GM21723 (cell line): Measurements from ENCODE around the gene MROH9.

Source experiments
- ATAC-seq: cut with Tn5 transposase; IDR thresholded peaks from one replicate; pipeline ENCODE4 v1.9.1; 2021; ENCODE audit warnings: mild to moderate bottlenecking, moderate library complexity; ENCODE audit not compliant: unreplicated experiment

Gene MROH9

DNA sequence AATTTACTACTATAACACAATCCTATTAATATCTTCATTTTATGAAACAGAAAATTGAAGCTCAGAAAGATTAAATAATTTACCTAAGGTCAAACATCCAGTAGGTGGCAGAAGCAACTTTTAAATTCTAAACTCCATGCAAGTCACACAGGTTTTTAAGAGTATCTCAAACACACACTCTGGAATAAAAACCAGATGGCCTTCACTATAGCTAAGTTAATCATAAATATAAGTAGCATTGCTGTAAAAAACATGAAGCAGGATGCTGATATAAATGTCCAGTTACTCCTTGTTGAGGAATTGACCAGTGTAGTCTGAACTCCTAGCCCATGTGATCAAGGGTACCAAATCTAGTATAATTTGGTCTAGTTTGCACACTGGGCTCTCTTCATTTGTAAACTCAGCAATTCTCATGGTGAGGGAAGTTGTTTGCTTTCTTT is 146.0 kb downstream of the MROH9 start:
- no peak for ATAC-seq

- ATAC-seq, result no peak
Measured at GRCh38 chr1:171081763-171082201, 146.4 kb downstream of the MROH9 start.

- no peak for ATAC-seq
Measured at GRCh38 chr1:171082606-171083005, 147.3 kb downstream of the MROH9 start.

GRCh38 chr1:171083222-171083621 is 147.9 kb downstream of the MROH9 start:
- ATAC-seq, result no peak

- ATAC-seq, result no peak
Measured at GRCh38 chr1:171084091-171084490, 148.8 kb downstream of the MROH9 start.

DNA sequence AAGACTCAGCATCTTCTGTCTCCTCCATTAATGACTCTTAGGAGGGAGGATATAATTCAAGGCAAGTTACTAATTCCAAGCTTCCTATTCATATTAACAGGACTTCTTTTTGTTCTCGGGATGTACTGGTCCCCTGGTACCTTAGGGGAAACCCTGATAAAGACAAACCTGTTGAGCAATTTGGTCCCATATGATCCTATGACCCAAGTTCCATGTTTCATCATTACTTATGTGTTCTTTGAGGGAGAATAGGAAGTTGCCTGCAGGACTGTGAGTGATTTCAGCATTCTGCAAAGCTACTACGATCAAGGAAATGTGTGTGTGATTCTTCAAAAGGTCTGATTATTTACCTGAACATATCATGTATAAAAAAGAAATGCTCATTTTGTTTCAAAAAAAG is 149.5 kb downstream of the MROH9 start:
- ATAC-seq, result no peak

DNA sequence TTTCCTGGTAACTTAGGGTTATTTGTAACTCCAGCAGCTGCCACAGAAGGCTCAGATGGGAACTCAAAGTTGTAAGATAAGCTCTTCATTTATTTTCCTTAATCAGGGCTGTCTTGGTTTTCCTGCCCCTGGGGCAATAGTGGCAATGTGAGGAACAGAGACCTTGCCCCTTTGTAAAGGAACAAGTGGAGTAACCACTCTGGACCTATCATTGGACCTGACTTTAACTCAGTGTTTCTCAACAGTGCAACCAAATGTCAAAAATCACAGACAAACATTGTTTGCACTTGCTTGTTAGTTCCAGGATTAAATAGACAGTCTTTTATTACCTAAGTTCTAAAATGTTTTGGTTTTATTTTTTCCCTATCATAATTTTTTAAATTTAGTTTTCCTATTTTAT is 152.6 kb downstream of the MROH9 start:
- no peak for ATAC-seq

- ATAC-seq, result no peak
Measured at GRCh38 chr1:171090604-171091003, 155.3 kb downstream of the MROH9 start, which contains the start of gene FMO3. Gene FMO3 (plus strand): TSS chr1:171090905. CDS start chr1:171092659, 1,754 bp downstream.

DNA sequence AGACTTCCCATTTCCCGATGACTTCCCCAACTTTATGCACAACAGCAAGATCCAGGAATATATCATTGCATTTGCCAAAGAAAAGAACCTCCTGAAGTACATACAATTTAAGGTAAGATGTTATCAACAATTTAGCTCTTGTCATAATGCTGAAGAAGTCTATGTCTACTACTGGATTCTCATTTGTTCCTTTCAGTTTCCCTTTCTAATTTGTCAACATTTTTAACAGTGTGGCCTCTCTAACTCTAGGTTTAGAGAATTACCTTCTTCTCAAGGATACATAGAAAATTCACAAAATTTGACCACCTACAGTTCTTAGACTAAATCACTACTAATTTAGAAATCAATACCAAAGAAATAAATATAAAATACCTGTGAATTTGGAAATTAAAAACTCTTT is 168.5 kb downstream of the MROH9 start:
- no peak for ATAC-seq

DNA sequence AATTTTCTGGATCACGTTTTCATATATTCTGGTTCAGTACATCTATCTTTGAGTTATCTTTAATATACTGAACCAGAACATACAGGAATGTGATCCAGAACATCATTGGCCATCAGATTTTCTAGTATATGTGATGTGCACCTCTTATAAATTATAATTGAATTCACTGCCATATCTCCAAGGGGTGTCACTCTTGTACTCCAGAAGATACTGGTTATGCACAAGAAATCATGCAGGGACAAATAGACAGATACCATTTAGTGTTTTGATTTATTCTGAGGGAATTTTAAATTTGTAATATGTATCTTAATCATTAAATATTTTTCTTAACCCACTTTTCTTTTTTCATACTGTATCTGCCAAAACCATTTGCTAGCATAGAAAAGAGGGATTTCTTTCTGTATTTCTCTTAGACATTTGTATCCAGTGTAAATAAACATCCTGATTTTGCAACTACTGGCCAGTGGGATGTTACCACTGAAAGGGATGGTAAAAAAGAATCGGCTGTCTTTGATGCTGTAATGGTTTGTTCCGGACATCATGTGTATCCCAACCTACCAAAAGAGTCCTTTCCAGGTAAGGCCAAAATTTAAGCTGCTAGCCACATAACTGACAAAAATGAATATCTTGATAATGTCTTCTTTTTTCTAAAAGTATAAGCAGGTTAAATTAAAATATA is 172.1 kb downstream of the MROH9 start:
- no peak for ATAC-seq

- ATAC-seq, result no peak
Measured at GRCh38 chr1:171107969-171108368, 172.6 kb downstream of the MROH9 start.

- no peak for ATAC-seq
Measured at GRCh38 chr1:171109966-171110365, 174.6 kb downstream of the MROH9 start.

GRCh38 chr1:171110621-171111326 is 175.4 kb downstream of the MROH9 start:
- ATAC-seq, result no peak

- ATAC-seq, result no peak
Measured at GRCh38 chr1:171112119-171112518, 176.8 kb downstream of the MROH9 start.

DNA sequence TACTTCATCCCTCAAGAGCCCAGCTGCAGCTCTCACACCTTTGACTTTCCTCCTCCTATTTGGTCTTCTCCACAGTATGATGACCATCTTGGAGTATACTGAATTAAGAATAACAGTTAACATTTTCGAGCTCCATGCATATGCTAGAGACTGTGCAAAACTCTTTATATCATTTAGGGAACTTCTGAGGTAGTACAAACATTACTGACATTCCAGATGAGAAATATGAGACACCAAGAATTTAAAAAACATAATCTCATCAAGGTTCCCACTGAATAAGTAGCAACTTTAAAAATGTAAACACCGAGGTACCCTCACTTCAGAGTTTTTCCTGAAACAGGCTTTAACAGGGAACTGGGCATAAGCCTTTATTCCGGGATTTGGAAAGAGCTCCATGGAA is 178.0 kb downstream of the MROH9 start:
- no peak for ATAC-seq
